ENCODE results near the gene ZDHHC17.

ZDHHC17 gene

GRCh38 chr12:76830436-76830835 is 66.5 kb downstream of the ZDHHC17 start:
- DNase-seq, result no peak

- no peak for DNase-seq
Measured at GRCh38 chr12:76836633-76837032, 72.7 kb downstream of the ZDHHC17 start.

- no peak for DNase-seq
Measured at GRCh38 chr12:76847260-76847659, 83.3 kb downstream of the ZDHHC17 start.

GRCh38 chr12:76848132-76848531 is 84.2 kb downstream of the ZDHHC17 start:
- no peak for DNase-seq

GRCh38 chr12:76852106-76852505 is 88.2 kb downstream of the ZDHHC17 start:
- no peak for DNase-seq

GRCh38 chr12:76855271-76855670 is 91.4 kb downstream of the ZDHHC17 start:
- no peak for DNase-seq

- DNase-seq, result no peak
Measured at GRCh38 chr12:76856018-76856644, 92.2 kb downstream of the ZDHHC17 start.

GRCh38 chr12:76859611-76860010 is 95.7 kb downstream of the ZDHHC17 start:
- DNase-seq, result no peak

- no peak for DNase-seq
Measured at GRCh38 chr12:76860256-76860655, 96.3 kb downstream of the ZDHHC17 start.

- DNase-seq, result no peak
Measured at GRCh38 chr12:76863005-76863670, 99.2 kb downstream of the ZDHHC17 start.

GRCh38 chr12:76863837-76864236 is 99.9 kb downstream of the ZDHHC17 start:
- DNase-seq, result no peak

- DNase-seq, result no peak
Measured at GRCh38 chr12:76864791-76865400, 101.0 kb downstream of the ZDHHC17 start.

- no peak for DNase-seq
Measured at GRCh38 chr12:76866151-76866567, 102.2 kb downstream of the ZDHHC17 start.

- no peak for DNase-seq
Measured at GRCh38 chr12:76866726-76867125, 102.8 kb downstream of the ZDHHC17 start.

GRCh38 chr12:76871082-76871481 is 107.2 kb downstream of the ZDHHC17 start:
- DNase-seq, result no peak

- no peak for DNase-seq
Measured at GRCh38 chr12:76871742-76872141, 107.8 kb downstream of the ZDHHC17 start.

GRCh38 chr12:76872415-76872814 is 108.5 kb downstream of the ZDHHC17 start:
- no peak for DNase-seq

GRCh38 chr12:76874027-76874426 is 110.1 kb downstream of the ZDHHC17 start:
- no peak for DNase-seq

GRCh38 chr12:76874491-76875190 is 110.7 kb downstream of the ZDHHC17 start:
- no peak for DNase-seq

GRCh38 chr12:76876696-76877229 is 112.8 kb downstream of the ZDHHC17 start:
- DNase-seq, result no peak

- DNase-seq, result no peak
Measured at GRCh38 chr12:76878099-76878898, 114.4 kb downstream of the ZDHHC17 start.

- DNase-seq, result peak; percentile 72 to 87
Measured at GRCh38 chr12:76878899-76879709, 115.2 kb downstream of the ZDHHC17 start, which contains the start of gene CSRP2. Gene CSRP2 (minus strand): TSS chr12:76879019. CDS start chr12:76866260, 12,759 bp downstream.
